NCI-H510A (cell line): ENCODE results near the gene P4HA1.
A peak's percentile ranks its signal among the peaks of the same experiment; 100 is the strongest.
"Not testable (repeated sequence)": the region's sequence is repeated elsewhere in the genome, so short reads cannot be mapped to it uniquely, and the experiment has no call there.

ENCODE experiments used
- DNase-seq: peaks from one replicate; lab custom pipeline; 2025; lab: John Stamatoyannopoulos, UW

Gene P4HA1

GRCh38 chr10:73096449-73097304 lies at the start of gene P4HA1:
P4HA1 (minus strand) TSS chr10:73096866; CDS start chr10:73074883, 21,983 bp downstream.
- peak; percentile 89 for DNase-seq

GRCh38 chr10:73141603-73142002 lies 44.9 kb upstream of the P4HA1 start:
- DNase-seq = no peak

- no peak for DNase-seq
Observed at GRCh38 chr10:73139251-73139650, 42.6 kb upstream of the P4HA1 start.

GRCh38 chr10:73136627-73137026 lies 40.0 kb upstream of the P4HA1 start:
- no peak for DNase-seq

GRCh38 chr10:73134727-73135126 lies 38.1 kb upstream of the P4HA1 start:
- no peak for DNase-seq

GRCh38 chr10:73131913-73132686 lies 35.4 kb upstream of the P4HA1 start:
- no peak for DNase-seq

- DNase-seq = no peak
Observed at GRCh38 chr10:73131301-73131700, 34.6 kb upstream of the P4HA1 start.

GRCh38 chr10:73126343-73126742 lies 29.7 kb upstream of the P4HA1 start:
- no peak for DNase-seq

- DNase-seq = no peak
Observed at GRCh38 chr10:73119952-73120351, 23.3 kb upstream of the P4HA1 start.

- no peak for DNase-seq
Observed at GRCh38 chr10:73119457-73119856, 22.8 kb upstream of the P4HA1 start.

GRCh38 chr10:73117976-73118743 lies 21.5 kb upstream of the P4HA1 start:
- no peak for DNase-seq

GRCh38 chr10:73116017-73116416 lies 19.4 kb upstream of the P4HA1 start:
- no peak for DNase-seq

- no peak for DNase-seq
Observed at GRCh38 chr10:73113551-73113950, 16.9 kb upstream of the P4HA1 start.

- not testable (repeated sequence) for DNase-seq
Observed at GRCh38 chr10:73112032-73112431, 15.4 kb upstream of the P4HA1 start.

- DNase-seq = peak; percentile 61
Observed at GRCh38 chr10:73110345-73110849, 13.7 kb upstream of the P4HA1 start, which contains the start of gene NUDT13. NUDT13 (plus strand) TSS chr10:73110455; CDS start chr10:73114366, 3,911 bp downstream.

GRCh38 chr10:73109248-73109652 lies 12.6 kb upstream of the P4HA1 start:
- not testable (repeated sequence) for DNase-seq

- no peak for DNase-seq
Observed at GRCh38 chr10:73106301-73106700, 9.6 kb upstream of the P4HA1 start.

- no peak for DNase-seq
Observed at GRCh38 chr10:73099141-73099540, 2.5 kb upstream of the P4HA1 start.

GRCh38 chr10:73097305-73097670 lies 622 bp upstream of the P4HA1 start:
- DNase-seq = no peak

GRCh38 chr10:73096041-73096448 lies 621 bp downstream of the P4HA1 start:
- peak; percentile 25 for DNase-seq

- DNase-seq = no peak
Observed at GRCh38 chr10:73095481-73096021, 1.1 kb downstream of the P4HA1 start.

GRCh38 chr10:73094986-73095480 lies 1.6 kb downstream of the P4HA1 start:
- no peak for DNase-seq
